GM23338 (cell line): ENCODE results near the gene RYR3.
"Not testable (repeated sequence)": the region's sequence is repeated elsewhere in the genome, so short reads cannot be mapped to it uniquely, and the experiment has no call there.

Source experiments
- CTCF ChIP-seq, 2 experiments: fragments of 200-600 bp in 1 of 2; sonication (generic) in 1 of 2; conservative IDR thresholded peaks; 2 replicates each; pipeline versions ENCODE4 v1.5.1 to v1.6.1; 2016 to 2017; ENCODE audit warnings: antibody characterized with exemption in 2 of 2, low read depth in 2 of 2, mild to moderate bottlenecking in 2 of 2, moderate library complexity in 1 of 2
- ETS1 ChIP-seq: IDR thresholded peaks from 2 replicates; pipeline ENCODE4 v1.6.1; 2016; ENCODE audit warnings: antibody characterized with exemption
- JUNB ChIP-seq: IDR thresholded peaks from one replicate; pipeline ENCODE4 v1.6.1; 2016; ENCODE audit warnings: antibody characterized with exemption; ENCODE audit not compliant: unreplicated experiment
- NANOG ChIP-seq: IDR thresholded peaks from 2 replicates; pipeline ENCODE4 v1.6.1; 2016; ENCODE audit warnings: antibody characterized with exemption, borderline replicate concordance
- POLR2AphosphoS5 ChIP-seq: IDR thresholded peaks from 2 replicates; pipeline ENCODE4 v1.6.1; 2016; ENCODE audit warnings: antibody characterized with exemption, low read depth
- STAT1 ChIP-seq: IDR thresholded peaks from one replicate; pipeline ENCODE4 v1.6.1; 2016; ENCODE audit warnings: antibody characterized with exemption; ENCODE audit not compliant: unreplicated experiment

- not testable (repeated sequence) for TF ChIP-seq ETS1; POLR2AphosphoS5; NANOG; JUNB; CTCF (conservative IDR thresholded peaks at IDR 0.05; ENCODE audit: low read depth in 2 of 2); STAT1
These were observed 508.7 kb downstream of the RYR3 start for GRCh38 chr15:33819499-33819898.
